OCI-M2 (cell line): ENCODE results near the gene DGAT2.

Experiments
- DNase-seq: peaks from one replicate; lab custom pipeline; 2025; ENCODE audit not compliant: unreplicated experiment; lab: John Stamatoyannopoulos, UW

The DGAT2 gene

GRCh38 chr11:75821202-75821601 lies 52.6 kb downstream of the DGAT2 start:
- DNase-seq: no peak

GRCh38 chr11:75822541-75822940 lies 54.0 kb downstream of the DGAT2 start:
- DNase-seq: no peak

GRCh38 chr11:75823415-75823814 lies 54.8 kb downstream of the DGAT2 start:
- no peak for DNase-seq

GRCh38 chr11:75823946-75824345 lies 55.4 kb downstream of the DGAT2 start:
- DNase-seq: no peak

GRCh38 chr11:75826461-75827230 lies 58.1 kb downstream of the DGAT2 start:
- no peak for DNase-seq

GRCh38 chr11:75827562-75827961 lies 59.0 kb downstream of the DGAT2 start:
- DNase-seq: no peak

- DNase-seq: no peak
These were observed 63.4 kb downstream of the DGAT2 start for GRCh38 chr11:75831915-75832502.

GRCh38 chr11:75834728-75835127 lies 66.2 kb downstream of the DGAT2 start:
- no peak for DNase-seq

GRCh38 chr11:75836417-75836816 lies 67.8 kb downstream of the DGAT2 start:
- DNase-seq: no peak

GRCh38 chr11:75839851-75840250 lies 71.3 kb downstream of the DGAT2 start:
- no peak for DNase-seq

- no peak for DNase-seq
These were observed 71.9 kb downstream of the DGAT2 start for GRCh38 chr11:75840522-75840921.

GRCh38 chr11:75841739-75842138 lies 73.2 kb downstream of the DGAT2 start:
- no peak for DNase-seq

- DNase-seq: no peak
These were observed 76.7 kb downstream of the DGAT2 start for GRCh38 chr11:75845324-75845723.

- no peak for DNase-seq
These were observed 81.3 kb downstream of the DGAT2 start for GRCh38 chr11:75849894-75850293.

GRCh38 chr11:75850787-75851186 lies 82.2 kb downstream of the DGAT2 start:
- no peak for DNase-seq
